ENCODE results near the gene USP13.

DNA sequence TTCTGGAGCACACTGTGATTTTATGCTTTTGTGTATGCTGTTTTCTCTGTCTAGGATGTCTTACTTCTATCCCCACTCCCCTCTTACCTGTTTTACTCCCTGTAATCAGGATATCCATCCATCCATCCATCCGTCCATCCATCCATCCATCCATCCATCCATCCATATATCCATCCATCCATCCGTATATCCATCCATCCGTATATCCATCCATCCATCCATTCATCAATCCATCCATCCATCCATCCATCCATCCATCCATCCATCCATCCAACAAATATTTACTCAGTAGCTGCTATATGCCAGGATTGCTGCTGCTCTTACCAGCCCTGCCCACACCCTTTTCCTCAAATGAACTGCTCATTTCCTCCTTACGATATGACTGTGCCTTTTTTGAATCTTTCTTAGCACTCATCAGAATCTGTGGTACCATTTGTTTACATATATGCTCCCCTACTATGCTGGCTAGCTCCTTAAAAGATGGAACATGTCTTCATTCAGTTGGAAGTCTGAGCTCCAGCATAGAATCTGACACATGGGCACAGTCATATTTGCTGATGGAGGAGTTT lies 35.2 kb downstream of the USP13 start:
- TF ChIP-seq, protein P1, sequence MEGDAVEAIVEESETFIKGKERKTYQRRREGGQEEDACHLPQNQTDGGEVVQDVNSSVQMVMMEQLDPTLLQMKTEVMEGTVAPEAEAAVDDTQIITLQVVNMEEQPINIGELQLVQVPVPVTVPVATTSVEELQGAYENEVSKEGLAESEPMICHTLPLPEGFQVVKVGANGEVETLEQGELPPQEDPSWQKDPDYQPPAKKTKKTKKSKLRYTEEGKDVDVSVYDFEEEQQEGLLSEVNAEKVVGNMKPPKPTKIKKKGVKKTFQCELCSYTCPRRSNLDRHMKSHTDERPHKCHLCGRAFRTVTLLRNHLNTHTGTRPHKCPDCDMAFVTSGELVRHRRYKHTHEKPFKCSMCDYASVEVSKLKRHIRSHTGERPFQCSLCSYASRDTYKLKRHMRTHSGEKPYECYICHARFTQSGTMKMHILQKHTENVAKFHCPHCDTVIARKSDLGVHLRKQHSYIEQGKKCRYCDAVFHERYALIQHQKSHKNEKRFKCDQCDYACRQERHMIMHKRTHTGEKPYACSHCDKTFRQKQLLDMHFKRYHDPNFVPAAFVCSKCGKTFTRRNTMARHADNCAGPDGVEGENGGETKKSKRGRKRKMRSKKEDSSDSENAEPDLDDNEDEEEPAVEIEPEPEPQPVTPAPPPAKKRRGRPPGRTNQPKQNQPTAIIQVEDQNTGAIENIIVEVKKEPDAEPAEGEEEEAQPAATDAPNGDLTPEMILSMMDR (IDR thresholded peaks at IDR 0.05; ENCODE audit: extremely low read depth in 1 of 2, insufficient read depth in 1 of 2, low read depth in 1 of 2, low read length in 2 of 2), result no peak
- TF ChIP-seq MYC (IDR thresholded peaks at IDR 0.05; ENCODE audit: low read depth, low read length), result no peak
- no peak for TF ChIP-seq POLR2AphosphoS5 (IDR thresholded peaks at IDR 0.05; ENCODE audit: insufficient read depth, low read depth, low read length)
- TF ChIP-seq EZH2 (IDR thresholded peaks at IDR 0.05; ENCODE audit: borderline replicate concordance, low read depth, low read length, severe bottlenecking), result no peak
- no peak for TF ChIP-seq POLR2A (IDR thresholded peaks at IDR 0.05; ENCODE audit: low read depth, low read length)
- no peak for TF ChIP-seq GATA2 (IDR thresholded peaks at IDR 0.05; ENCODE audit: insufficient read depth, insufficient read length, low read depth, low read length)

Data from endothelial cell of umbilical vein (primary cell).